Panc1 (cell line): ENCODE data around the gene BTBD2.

Experiments
- POLR2AphosphoS5 ChIP-seq: IDR thresholded peaks from 2 replicates; pipeline ENCODE4 v1.6.1; 2012; ENCODE audit warnings: mild to moderate bottlenecking, low read depth, low read length, moderate library complexity
- TCF7L2 ChIP-seq: IDR thresholded peaks from 2 replicates; pipeline ENCODE4 v1.6.1; 2011; ENCODE audit warnings: mild to moderate bottlenecking, low read depth, low read length, inconsistent platforms
- TF ChIP-seq, protein P1 (sequence below): fragments of 450-650 bp; IDR thresholded peaks from 2 replicates; pipeline ENCODE4 v1.5.1; 2017; ENCODE audit warnings: mild to moderate bottlenecking

DNA sequence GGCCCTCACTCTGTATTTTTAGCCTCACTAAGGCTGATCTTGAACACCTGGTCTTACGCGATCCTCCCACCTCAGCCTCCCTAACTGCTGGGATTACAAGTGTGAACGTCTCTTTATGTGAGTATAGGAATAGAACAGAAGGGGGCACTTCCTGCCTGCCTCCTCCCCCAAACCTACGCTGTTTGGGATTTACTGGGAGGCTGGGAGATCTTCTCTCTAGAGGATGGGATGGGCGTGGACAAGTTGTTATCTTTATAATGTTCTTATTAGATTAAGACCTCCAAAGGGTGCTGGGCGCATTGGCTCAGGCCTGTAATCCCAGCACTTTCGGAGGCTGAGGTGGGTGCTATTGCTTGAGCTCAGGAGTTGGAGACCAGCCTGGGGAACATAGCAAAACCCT is 77.4 kb downstream of the BTBD2 start:
- TF ChIP-seq, protein P1, sequence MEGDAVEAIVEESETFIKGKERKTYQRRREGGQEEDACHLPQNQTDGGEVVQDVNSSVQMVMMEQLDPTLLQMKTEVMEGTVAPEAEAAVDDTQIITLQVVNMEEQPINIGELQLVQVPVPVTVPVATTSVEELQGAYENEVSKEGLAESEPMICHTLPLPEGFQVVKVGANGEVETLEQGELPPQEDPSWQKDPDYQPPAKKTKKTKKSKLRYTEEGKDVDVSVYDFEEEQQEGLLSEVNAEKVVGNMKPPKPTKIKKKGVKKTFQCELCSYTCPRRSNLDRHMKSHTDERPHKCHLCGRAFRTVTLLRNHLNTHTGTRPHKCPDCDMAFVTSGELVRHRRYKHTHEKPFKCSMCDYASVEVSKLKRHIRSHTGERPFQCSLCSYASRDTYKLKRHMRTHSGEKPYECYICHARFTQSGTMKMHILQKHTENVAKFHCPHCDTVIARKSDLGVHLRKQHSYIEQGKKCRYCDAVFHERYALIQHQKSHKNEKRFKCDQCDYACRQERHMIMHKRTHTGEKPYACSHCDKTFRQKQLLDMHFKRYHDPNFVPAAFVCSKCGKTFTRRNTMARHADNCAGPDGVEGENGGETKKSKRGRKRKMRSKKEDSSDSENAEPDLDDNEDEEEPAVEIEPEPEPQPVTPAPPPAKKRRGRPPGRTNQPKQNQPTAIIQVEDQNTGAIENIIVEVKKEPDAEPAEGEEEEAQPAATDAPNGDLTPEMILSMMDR: no peak
- no peak for TF ChIP-seq POLR2AphosphoS5
- no peak for TF ChIP-seq TCF7L2
